ENCODE measurements around the gene PCDHGB6.
"Not testable (repeated sequence)": the region's sequence is repeated elsewhere in the genome, so short reads cannot be mapped to it uniquely, and the experiment has no call there.

- not testable (repeated sequence) for TF ChIP-seq MAX (IDR thresholded peaks at IDR 0.05); RAD21 (conservative IDR thresholded peaks at IDR 0.05 in 1 of 2, IDR thresholded peaks at IDR 0.05 in 1 of 2); CTCF (IDR thresholded peaks at IDR 0.05); REST (IDR thresholded peaks at IDR 0.05); ESRRA (IDR thresholded peaks at IDR 0.05; ENCODE audit: borderline replicate concordance, low read length); NR3C1 (IDR thresholded peaks at IDR 0.05); POLR2A (IDR thresholded peaks at IDR 0.05; ENCODE audit: low read length)
Observed at GRCh38 chr5:141375444-141376155, 32.2 kb upstream of the PCDHGB6 start.

All from A549 (cell line).